ENCODE measurements around the gene PDE2A.

PDE2A gene

DNA sequence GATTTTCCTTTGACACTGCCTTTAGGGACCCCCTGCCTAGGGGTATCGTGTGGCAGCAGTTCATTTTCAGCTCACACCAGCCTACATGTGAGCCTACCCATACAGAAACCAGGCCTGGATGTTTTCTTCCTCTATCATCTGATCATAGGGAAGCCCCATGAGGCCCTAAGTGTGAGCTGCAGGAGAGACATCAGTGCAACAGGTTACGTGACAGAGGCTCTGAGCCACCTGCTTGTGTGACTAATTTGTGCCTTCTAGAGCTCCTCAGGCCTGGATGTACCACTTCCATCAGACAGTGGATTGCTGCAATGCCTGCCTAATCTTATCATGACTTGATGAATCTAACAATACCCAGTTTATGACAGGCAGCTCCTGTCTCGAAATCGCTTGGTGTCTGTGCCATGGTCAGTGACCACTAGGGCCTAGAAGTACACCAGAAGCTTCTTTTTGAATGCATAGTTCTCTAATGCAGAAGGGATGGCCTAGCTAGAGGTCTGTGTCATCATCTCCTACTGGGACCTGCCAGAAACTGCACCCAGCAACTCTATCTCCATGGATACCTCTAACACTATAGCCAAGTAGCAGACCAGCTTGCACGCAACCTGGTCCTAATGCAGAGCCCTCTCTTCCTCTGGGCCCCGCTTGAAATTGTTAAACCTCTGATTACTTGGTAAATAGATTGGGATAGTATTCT lies 130.2 kb downstream of the PDE2A start:
- no peak for DNase-seq (ENCODE audit: low read depth)

DNA sequence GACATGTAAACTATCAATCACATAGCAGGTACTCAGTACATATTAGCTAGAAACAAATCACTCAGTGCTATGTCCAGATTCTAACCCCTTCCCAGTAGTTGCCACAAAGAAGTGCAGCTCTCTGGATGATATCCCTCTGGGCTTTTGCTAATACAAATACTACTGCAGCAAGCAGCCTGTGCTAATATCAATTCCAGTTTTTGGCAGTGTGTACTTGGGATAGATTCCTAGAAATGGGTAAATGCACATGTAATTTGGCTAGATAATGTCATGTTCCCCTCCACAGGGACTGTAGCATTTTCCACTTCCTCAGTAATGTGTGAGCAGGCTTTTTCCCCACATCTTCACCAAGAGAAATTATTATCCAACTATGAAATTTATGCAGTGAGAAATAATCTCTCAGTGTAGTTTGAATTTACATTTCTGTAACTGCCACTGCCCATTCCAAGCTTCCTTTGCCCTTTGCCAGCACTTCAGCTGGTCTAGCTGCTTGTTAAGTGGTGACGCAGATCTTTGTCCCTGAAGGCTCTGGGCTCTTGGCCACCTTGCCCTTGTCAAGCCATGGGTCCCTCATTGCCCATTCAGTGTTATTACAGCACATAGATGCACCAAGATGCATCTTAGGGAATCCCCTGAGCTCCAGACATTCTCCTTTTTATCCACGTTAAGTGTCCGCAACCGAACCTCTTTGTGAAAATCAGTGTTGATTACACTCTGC lies 132.8 kb downstream of the PDE2A start:
- DNase-seq (ENCODE audit: low read depth) = no peak

DNA sequence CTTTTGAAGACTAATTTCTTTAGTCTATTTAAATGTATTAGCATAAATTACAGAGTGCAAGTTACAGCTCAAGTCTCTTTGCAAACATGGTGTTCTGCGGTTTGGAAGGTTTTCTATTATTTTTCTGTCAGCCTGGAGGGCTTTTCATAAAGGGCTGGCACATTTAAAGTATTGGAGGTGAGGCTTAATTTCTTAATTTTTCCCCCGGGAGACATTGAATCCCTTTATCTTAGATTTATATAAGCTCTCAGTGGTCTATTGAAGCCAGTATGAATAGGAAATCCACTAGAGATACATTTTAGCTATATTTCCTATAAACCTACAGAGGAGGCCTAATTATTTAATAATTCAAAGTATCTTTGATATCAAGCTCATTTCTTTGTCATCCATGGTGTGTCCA lies 137.2 kb downstream of the PDE2A start:
- DNase-seq (ENCODE audit: low read depth) = no peak

DNA sequence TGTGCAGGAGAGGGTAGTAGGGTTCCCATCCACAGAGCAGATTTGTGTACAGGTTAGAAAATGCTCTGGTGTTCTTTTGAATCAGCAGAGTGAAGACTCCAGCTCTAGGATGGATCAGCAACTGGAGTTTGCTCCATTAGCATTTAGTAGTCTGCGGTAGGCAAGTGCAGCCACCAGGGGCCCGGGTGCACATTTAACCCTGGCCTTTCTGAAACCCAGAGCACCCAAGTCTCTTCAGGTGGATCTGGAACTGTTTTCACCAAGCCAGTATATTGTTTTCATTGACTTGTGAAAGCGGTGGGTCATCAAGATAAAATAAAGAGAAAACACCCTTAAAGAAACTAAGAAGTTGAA lies 139.1 kb downstream of the PDE2A start:
- DNase-seq (ENCODE audit: low read depth) = no peak

DNA sequence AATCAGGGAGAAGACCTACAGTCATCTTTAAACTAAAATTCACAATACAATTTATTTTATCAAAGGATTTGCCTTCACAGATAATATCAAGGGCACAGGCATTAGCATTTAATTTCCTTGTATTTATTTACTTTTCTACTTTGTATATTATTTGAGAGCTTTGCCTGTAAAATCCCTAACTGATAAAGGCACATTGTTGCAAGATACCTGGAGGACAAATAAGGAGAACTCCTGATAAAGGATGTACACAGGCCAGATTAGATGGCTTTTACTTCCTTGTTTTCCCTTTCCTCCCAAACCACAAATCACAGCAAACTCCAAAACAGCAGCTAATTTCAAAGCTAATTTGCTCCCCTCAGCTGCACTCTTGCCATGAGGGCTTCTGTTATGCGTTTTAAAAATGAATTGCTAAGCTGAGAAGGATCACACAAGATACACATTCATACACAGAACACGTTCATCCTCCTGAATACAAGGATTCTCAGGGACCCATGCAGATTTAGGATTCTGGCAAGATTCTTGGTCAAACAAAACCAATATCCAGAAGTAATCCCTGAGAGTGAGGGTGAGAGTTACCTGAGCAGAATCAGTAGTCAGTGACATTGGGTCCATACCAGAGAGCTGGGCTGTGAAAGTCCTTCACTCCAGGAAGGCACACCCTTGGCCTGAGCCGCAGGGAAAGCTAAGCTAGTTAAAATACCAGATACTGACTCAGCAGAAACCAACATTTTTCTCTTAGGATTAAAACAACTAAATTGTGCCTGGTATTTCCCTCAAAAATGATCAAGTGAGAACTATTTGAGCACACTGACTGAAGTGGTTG lies 139.6 kb downstream of the PDE2A start:
- no peak for DNase-seq (ENCODE audit: low read depth)

DNA sequence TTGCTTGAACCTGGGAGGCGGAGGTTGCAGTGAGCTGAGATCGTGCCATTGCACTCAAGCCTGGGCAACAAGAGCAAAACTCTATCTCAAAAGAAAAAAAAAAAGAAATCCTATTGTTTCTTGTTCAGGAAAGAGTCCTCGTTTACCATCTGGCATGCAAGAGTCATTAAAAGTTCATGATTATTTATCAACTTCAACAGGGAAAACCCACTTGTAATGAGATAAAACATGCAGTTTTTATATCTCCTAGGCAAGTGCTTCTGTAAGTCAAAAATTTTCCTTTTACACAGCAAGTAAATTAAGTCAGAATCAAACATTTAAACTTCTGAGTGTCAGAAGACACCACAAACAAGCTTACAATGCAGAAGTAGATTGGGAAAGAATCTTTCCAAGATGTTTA lies 145.2 kb downstream of the PDE2A start:
- no peak for DNase-seq (ENCODE audit: low read depth)

DNA sequence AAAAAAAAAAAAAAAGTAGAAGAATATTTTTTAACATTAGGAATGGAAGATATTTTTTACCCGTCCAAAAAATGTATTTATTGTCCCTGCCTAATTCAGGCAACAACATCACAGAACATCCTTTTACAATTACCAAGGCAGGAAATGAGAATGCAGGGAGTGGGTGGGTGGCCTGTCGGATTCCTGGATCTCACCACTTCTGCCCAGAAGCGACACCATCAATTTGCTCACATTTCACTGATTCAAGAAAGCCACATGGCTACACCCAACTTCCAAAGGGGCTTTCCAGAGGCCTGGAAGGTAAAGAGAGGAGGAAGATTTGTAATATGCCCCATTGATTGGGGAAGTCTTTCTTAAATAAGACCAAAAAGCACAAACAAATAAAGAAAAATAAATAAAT lies 146.1 kb downstream of the PDE2A start:
- no peak for DNase-seq (ENCODE audit: low read depth)

All from HS-27A (cell line).